Measurements from ENCODE around the gene TRAF3IP1. TPM values are rescaled to one million over a fixed set of nuclear protein-coding genes. Genes with fewer than 3 reads are reported as not detected.
"Not testable (repeated sequence)": the region's sequence is repeated elsewhere in the genome, so short reads cannot be mapped to it uniquely, and the experiment has no call there.

Gene TRAF3IP1
- total RNA-seq, 2 donors from 2014 or later, result 7.9 to 10.6 TPM

- no peak for DNase-seq (ENCODE audit: low spot score)
- Mint-ChIP-seq H3K27ac (no peak overlapping the region), H3K27me3 (no peaks in the 10 kb centered on the region), H3K36me3 (no peaks in the 10 kb centered on the region), H3K4me1 (ENCODE audit: low read depth in 2 of 2) (peaks cover 0 to 2% of the 10 kb centered on the region in 2 donors), H3K4me3 (no peak overlapping the region), H3K9me3 (no peaks in the 10 kb centered on the region)
- ATAC-seq, result no peak
Observed at GRCh38 chr2:238398577-238398976, 78.3 kb downstream of the TRAF3IP1 start.

DNA sequence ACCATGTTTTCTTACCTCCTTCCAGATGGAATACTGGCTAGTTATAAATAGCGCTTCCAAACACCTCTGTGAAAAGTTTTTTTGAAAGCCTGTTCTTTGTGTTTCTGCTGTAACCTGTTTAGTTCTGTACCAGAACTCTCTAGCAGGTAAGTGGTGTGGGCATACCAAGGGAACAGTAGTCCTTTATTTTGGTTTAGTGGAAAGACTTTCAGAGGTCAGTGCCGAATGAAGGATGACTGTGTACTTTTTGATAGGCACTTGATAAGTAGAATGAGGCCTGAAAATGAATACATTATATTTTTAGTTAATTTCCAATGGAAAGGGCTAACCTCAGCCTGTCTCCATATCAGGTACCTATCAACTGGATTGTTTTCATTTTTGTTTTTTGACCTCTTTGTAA lies 78.8 kb downstream of the TRAF3IP1 start:
- DNase-seq (ENCODE audit: low spot score), result no peak
- Mint-ChIP-seq H3K4me1 (ENCODE audit: low read depth in 2 of 2) (peaks cover 0 to 3% of the 10 kb centered on the region in 2 donors), H3K27ac (no peak overlapping the region), H3K9me3 (no peaks in the 10 kb centered on the region), H3K36me3 (no peaks in the 10 kb centered on the region), H3K4me3 (no peak overlapping the region), H3K27me3 (no peaks in the 10 kb centered on the region)
- ATAC-seq, result no peak

DNA sequence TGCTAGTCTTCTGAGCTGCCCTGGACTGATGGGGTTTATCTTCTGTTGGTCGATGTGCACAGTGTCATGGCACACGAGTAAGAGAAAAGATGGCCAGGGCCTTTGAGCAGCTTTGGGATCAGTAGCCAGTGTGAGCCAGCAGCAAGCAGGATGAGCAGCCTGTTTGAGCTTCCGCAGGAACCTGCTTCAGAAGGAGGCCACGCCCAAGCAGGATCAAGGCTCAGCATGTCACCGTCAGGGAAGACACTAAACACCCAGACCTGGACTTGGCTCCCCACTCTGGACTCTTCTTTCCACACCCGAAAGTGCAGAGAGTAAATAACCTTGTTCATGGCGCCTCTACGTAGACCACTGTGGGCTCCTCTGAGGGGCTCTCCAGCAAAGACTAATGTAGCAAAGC lies 81.2 kb downstream of the TRAF3IP1 start:
- Mint-ChIP-seq H3K4me3 (no peak overlapping the region), H3K36me3 (no peaks in the 10 kb centered on the region), H3K27ac (no peak overlapping the region), H3K4me1 (ENCODE audit: low read depth in 2 of 2) (peaks cover 10 to 16% of the 10 kb centered on the region in 2 donors), H3K9me3 (no peaks in the 10 kb centered on the region), H3K27me3 (no peaks in the 10 kb centered on the region)
- ATAC-seq, result no peak
- no peak for DNase-seq (ENCODE audit: low spot score)

DNA sequence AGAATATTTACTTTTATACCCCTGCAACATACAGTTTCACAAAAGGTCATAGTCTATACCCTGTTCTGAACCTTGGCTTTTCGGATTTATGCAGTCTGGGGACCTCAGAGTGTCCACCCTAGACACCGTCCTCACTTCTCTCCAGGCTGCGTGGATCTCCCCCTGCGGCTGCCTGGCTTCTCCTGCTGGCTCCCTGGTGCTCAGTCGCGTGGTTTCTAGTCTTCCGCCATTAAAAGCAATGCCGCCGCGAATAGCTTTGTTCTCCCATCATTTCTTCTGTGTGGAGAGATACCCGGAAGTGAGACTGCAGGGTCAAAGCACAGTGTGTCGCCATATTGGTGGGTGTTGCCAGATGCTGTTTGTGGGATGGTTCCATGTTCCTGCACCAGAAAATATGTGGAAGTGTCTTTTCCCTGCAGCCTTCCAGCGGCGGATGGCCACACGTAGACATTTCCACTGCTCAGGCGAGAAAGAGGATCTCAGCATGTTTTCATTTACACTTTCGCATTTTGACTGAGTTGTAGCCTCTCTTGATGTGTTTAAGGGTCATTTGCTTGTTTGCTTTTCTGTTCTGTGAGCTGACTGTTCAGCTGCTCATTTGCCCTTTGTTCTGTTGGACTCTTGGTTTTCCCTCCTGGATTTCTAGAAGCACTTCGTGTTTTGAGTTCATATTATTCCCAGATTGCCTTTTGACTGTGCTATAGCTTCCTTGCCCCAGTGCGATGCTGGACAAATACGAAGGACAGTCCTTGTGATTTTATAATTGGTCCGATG lies 83.5 kb downstream of the TRAF3IP1 start:
- H3K36me3 Mint-ChIP-seq, result no peaks in the 10 kb centered on the region
- ATAC-seq (no peak), DNase-seq (ENCODE audit: low spot score) (no peak)
- no peaks in the 10 kb centered on the region for H3K9me3 Mint-ChIP-seq
- peaks cover 10 to 14% of the 10 kb centered on the region in 2 donors for H3K4me1 Mint-ChIP-seq (ENCODE audit: low read depth in 2 of 2)
- H3K27ac Mint-ChIP-seq, result no peak overlapping the region
- H3K27me3 Mint-ChIP-seq, result no peaks in the 10 kb centered on the region
- no peak overlapping the region for H3K4me3 Mint-ChIP-seq

GRCh38 chr2:238404406-238405216 lies 84.3 kb downstream of the TRAF3IP1 start:
- Mint-ChIP-seq H3K4me3 (no peak overlapping the region), H3K4me1 (ENCODE audit: low read depth in 2 of 2) (peaks cover 10 to 14% of the 10 kb centered on the region in 2 donors), H3K27me3 (no peaks in the 10 kb centered on the region), H3K27ac (peak overlapping the region in 1 of 2 donors; percentile 96), H3K36me3 (no peaks in the 10 kb centered on the region), H3K9me3 (no peaks in the 10 kb centered on the region)
- ATAC-seq, result no peak
- no peak for DNase-seq (ENCODE audit: low spot score)

DNA sequence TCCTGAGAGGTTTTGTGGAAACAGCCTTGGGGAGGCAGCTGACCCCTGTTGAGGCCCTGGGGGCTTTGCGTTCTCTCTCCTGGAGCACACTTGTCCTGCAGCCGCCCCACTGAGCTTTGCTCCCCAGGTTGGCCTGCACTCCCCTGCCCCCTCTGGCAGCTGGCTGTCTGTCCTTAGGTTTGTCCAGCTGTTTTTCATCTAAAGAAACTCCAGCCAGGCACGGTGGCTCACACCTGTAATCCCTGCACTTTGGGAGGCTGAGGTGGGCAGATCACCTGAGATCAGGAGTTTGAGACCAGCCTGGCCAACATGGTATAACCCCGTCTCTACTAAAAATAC lies 84.9 kb downstream of the TRAF3IP1 start:
- H3K27ac Mint-ChIP-seq, result peak overlapping the region; percentile 85 to 96
- not testable (repeated sequence) for H3K9me3 Mint-ChIP-seq; H3K4me3 Mint-ChIP-seq; DNase-seq (ENCODE audit: low spot score); H3K27me3 Mint-ChIP-seq; H3K36me3 Mint-ChIP-seq; ATAC-seq
- peaks cover 10 to 14% of the 10 kb centered on the region in 2 donors for H3K4me1 Mint-ChIP-seq (ENCODE audit: low read depth in 2 of 2)

- Mint-ChIP-seq H3K4me1 (ENCODE audit: low read depth in 2 of 2) (peaks cover 10 to 16% of the 10 kb centered on the region in 2 donors), H3K4me3 (peak overlapping the region; percentile 62), H3K36me3 (no peaks in the 10 kb centered on the region), H3K27ac (peak overlapping the region; percentile 85 to 96), H3K27me3 (no peaks in the 10 kb centered on the region), H3K9me3 (no peaks in the 10 kb centered on the region)
- ATAC-seq, result peak; percentile 34 to 60
- DNase-seq (ENCODE audit: low spot score), result no peak
Observed at GRCh38 chr2:238406221-238406997, 86.1 kb downstream of the TRAF3IP1 start.

DNA sequence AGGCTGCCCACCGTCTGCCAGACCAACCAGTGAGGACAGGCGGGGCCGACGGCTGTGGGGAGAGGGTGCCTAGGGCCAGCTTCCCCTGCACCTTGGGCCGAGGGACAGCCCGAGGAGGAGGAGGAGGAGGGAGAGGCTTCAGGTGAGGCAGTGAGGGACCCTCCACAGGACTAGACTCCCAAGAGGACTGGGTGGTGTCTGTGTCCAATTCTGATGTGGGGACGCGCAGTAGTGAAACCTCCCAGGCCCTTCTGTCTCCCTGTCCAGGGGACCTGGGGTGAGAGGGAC lies 86.6 kb downstream of the TRAF3IP1 start:
- Mint-ChIP-seq H3K27me3 (no peaks in the 10 kb centered on the region), H3K4me3 (no peak overlapping the region), H3K4me1 (ENCODE audit: low read depth in 2 of 2) (peaks cover 10 to 16% of the 10 kb centered on the region in 2 donors), H3K27ac (peak overlapping the region in 1 of 2 donors; percentile 19), H3K36me3 (no peaks in the 10 kb centered on the region), H3K9me3 (no peaks in the 10 kb centered on the region)
- ATAC-seq (no peak), DNase-seq (ENCODE audit: low spot score) (no peak)

- ATAC-seq (no peak), DNase-seq (ENCODE audit: low spot score) (no peak)
- H3K36me3 Mint-ChIP-seq, result no peaks in the 10 kb centered on the region
- H3K9me3 Mint-ChIP-seq, result no peaks in the 10 kb centered on the region
- no peaks in the 10 kb centered on the region for H3K27me3 Mint-ChIP-seq
- no peak overlapping the region for H3K4me3 Mint-ChIP-seq
- H3K27ac Mint-ChIP-seq, result peak overlapping the region in 1 of 2 donors; percentile 19
- peaks cover 10 to 16% of the 10 kb centered on the region in 2 donors for H3K4me1 Mint-ChIP-seq (ENCODE audit: low read depth in 2 of 2)
Observed at GRCh38 chr2:238407566-238407965, 87.2 kb downstream of the TRAF3IP1 start.

DNA sequence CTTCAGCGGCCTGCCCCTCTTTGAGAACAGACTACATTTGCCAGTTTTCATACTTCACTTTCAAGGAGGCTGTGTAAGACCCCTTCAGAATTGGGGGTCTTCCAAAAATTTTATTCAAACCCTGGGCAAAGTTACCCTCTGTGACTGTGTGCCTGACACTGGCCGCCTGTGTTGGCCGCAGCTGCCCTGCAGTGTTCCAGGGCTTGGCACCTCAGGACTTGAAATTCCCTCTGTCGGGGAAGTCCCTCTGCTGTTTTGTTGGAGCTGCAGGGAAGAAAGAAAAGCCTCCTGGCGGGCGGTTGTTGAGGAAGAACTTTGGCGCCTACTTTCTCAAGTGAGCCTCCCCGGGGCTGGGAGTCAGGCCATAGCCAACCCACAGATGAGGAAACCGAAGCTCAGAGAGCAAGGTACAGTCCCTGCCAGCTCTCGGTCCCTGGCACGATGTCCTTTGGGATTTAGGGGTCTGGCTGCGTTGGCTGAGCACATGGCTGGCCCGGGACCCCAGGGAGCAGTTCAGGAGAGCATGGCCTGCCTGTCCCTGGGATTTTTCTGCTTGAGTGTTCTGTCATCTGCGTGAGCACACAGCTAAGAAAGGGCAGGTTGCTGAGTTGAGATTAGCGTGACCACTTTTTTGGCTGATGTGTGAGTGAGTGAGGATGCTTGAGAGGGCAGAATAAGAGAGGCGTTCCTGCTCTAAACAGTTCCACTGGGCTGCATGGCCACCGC lies 88.5 kb downstream of the TRAF3IP1 start:
- ATAC-seq (no peak), DNase-seq (ENCODE audit: low spot score) (no peak)
- H3K27ac Mint-ChIP-seq, result no peak overlapping the region
- H3K27me3 Mint-ChIP-seq, result no peaks in the 10 kb centered on the region
- no peaks in the 10 kb centered on the region for H3K9me3 Mint-ChIP-seq
- peaks cover 10 to 16% of the 10 kb centered on the region in 2 donors for H3K4me1 Mint-ChIP-seq (ENCODE audit: low read depth in 2 of 2)
- no peak overlapping the region for H3K4me3 Mint-ChIP-seq
- no peaks in the 10 kb centered on the region for H3K36me3 Mint-ChIP-seq

DNA sequence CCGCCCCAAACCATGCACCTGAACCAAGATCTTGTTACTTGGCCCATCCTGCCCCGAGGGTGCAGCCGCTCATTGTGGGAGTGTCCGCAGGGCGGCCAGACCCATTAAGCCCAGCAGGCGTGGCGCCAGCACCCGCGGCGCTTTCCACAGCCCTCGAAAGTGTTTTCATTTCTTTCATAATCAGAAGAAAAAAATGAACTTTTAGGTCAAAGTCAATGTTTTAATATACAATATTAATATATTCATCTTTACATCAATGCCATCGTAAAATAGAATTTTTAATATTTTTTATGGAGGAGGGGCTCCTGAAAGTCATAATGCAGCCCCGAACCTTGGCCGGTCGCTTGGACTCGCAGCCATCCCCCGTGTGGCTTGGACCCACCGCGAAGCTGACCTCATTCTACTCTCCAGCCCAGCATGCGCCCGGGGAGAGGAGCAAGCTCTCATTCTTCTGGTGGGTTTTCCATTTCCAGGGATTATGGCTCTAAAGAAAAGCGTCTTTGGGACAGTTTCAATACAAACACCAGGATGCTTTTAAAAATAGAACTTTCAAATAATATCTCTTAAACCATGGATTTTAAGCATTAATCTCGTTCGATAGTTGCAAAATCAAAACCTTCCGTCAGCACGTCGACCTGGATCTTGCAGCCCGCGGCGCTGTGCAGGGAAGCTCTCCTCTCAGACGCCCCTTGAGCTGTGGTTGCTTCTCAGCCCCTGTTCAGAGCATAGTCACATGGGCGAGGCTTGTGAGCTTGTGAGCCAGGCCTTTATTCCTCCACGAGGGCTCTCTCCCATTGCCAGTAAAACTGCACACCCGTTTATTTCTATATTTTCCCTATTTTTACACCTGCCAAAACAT lies 89.3 kb downstream of the TRAF3IP1 start:
- Mint-ChIP-seq H3K4me1 (ENCODE audit: low read depth in 2 of 2) (peaks cover 10 to 11% of the 10 kb centered on the region in 2 donors), H3K4me3 (no peak overlapping the region), H3K9me3 (no peaks in the 10 kb centered on the region), H3K27me3 (no peaks in the 10 kb centered on the region), H3K27ac (no peak overlapping the region), H3K36me3 (no peaks in the 10 kb centered on the region)
- DNase-seq (ENCODE audit: low spot score) (no peak), ATAC-seq (no peak)

- DNase-seq (ENCODE audit: low spot score), result no peak
- Mint-ChIP-seq H3K27me3 (no peaks in the 10 kb centered on the region), H3K4me1 (ENCODE audit: low read depth in 2 of 2) (peaks cover 0 to 2% of the 10 kb centered on the region in 2 donors), H3K9me3 (no peaks in the 10 kb centered on the region), H3K27ac (no peak overlapping the region), H3K4me3 (no peak overlapping the region), H3K36me3 (no peaks in the 10 kb centered on the region)
- no peak for ATAC-seq
Observed at GRCh38 chr2:238412067-238412767, 91.9 kb downstream of the TRAF3IP1 start.

Data from natural killer cell treated with Interleukin-12 subunit alpha and Interleukin-12 subunit beta and Interleukin-15 and Interleukin-18, amount 100 ng/mL, for 72 hours (primary cell).